ENCODE data around the gene OR51S1.

- no peak for TF ChIP-seq CTCF (IDR thresholded peaks at IDR 0.05)
- TF ChIP-seq POLR2A (IDR thresholded peaks at IDR 0.05): no peak
- TF ChIP-seq EP300 (IDR thresholded peaks at IDR 0.05): no peak
- no peak for TF ChIP-seq POLR2AphosphoS5 (IDR thresholded peaks at IDR 0.05)
Observed at GRCh38 chr11:4830346-4830745, 18.7 kb downstream of the OR51S1 start.

Measured in sigmoid colon (tissue), 4 donors.